Measurements from ENCODE around the gene ACTR3. TPM values are rescaled to one million over a fixed set of nuclear protein-coding genes. Genes with fewer than 3 reads are reported as not detected.
A peak's percentile ranks its signal among the peaks of the same experiment; 100 is the strongest.

ACTR3 gene
- total RNA-seq, 1 donor from 2014 or later = 117 TPM

DNA sequence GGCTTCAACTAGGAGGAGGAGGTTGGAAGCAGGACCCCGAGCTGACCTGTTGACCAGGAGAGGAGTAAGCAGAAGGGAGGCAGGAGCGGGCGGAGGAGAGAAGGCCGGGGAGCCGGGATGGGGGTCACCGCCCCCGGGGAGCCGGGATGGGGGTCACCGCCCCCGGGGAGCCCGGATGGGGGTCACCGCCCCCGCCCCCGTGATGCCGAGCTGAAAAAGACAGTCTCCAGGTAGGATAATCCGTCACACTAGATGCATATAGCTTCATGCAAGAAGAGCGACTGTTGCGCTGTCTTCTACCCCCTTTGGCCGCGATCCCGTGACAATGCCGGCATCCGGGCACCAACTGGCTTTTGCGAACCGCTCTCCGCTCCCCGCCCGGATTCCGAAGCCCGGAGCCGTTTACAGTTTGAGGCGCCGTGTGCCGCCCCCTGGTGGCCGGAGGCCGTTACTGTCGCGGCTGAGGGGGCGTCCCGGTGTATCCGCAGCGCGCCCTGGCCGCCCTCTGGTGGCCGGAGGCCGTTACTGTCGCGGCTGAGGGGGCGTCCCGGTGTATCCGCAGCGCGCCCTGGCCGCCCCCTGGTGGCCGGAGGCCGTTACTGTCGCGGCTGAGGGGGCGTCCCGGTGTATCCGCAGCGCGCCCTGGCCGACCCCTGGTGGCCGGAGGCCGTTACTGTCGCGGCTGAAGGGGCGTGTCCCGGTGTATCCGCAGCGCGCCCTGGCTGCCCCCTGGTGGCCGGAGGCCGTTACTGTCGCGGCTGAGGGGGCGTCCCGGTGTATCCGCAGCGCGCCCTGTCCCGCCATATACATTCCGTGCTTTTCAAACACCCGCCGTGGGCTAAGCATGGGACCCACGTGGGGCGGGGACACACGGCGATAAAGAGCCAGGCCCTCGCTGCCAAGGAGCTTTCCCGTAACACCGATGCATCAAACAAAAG is 89.6 kb downstream of the ACTR3 start:
- ATAC-seq (no peak), DNase-seq (no peak)
- intact Hi-C loops (cut with micrococcal nuclease) = no loop called here

DNA sequence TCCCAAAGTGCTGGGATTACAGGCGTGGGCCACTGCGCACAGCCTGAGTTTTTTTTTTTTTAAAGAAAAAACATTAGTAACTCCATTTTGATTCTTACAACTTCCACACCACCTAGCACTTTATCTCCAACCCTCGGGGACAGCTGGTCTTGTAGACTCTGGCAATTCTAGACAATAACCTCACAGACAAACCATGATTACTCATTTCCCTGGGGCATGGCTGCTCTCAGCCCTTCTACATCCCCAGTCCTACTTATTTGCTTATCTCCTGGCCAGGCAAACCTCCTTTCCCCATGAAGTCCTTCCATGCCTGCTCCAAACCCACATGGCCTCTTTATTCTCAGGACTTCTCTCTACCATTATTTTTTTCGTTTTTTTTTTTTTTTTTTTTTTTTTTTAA is 91.1 kb downstream of the ACTR3 start:
- intact Hi-C loops (cut with micrococcal nuclease) = no loop called here
- ATAC-seq (peak; percentile 93), DNase-seq (peak; percentile 34)

DNA sequence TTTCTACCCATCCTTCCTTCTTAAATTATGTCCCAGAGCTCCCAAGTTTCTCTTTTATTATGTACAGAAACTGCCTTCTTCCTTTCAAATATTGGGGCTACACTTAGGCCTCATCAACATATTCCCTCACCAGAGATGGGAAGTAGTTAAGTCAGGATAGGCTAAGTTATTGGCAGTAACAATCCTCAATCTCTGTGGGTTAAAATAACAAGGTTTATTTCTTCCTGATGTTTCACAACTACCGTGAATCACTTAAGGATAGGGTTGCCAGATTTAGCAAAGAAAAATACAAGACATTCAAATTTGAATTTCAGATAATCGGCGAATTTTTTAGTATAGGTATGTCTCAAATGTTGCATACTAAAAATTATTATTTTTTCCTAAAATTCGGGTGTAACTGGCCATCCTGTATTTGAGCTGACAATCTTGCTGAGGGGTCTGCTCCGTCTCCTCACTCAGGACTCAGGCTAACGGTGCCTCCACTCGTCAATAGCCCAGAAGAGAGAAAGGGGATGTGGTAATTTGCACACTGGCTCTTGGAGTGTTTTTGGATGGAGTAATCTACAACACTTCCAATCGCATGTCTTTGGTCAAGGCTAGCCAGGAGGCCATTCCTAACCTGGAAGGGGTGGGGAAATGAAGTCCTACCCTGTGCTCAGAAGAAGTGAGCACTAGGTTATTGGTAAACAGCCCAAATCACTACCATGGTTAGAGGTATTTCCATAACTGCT is 91.7 kb downstream of the ACTR3 start:
- intact Hi-C loops (cut with micrococcal nuclease) = no loop called here
- ATAC-seq = peak; percentile 73
- DNase-seq = no peak

DNA sequence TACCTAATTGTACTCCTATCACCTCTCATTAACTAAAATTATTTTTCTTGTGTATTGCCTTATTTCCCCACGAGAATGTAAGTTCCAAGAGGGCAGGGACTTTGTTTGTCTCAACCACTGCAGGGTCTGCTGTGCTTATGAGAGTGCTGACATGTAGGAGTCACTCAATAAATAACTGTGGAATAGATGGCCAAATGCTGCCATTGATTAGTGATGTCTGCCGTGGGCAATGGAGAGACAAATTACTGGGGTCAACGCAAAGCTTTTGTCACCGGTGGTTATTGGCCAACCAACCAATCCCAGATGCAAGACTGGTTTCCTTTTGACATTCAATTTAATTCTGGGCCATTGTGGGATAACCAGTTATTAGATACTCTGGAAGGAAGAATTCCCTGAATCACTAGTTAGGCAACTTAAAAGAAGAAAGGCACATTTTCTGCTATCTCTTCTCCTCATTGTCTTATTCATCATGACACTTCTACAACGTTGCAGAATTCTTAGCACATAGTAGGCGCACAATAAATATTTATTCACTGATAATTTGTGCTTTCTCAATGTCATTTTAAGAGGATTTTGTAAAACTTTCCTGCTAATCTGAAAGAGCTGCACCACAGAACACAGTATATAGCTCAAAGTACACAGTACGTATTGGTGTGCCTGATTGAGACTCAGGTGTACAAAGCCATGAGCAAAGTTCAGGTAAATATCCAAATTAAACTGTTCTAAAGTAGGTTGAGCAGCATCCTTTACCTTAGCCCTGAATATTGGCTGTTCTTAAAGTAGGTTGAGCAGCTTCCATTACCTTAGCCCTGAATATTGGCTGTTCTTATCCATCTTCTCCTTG is 95.9 kb downstream of the ACTR3 start:
- intact Hi-C loops (cut with micrococcal nuclease) = no loop called here
- no peak for DNase-seq
- ATAC-seq = no peak

GRCh38 chr2:113986762-113987290 is 96.9 kb downstream of the ACTR3 start:
- no peak for ATAC-seq
- no peak for DNase-seq
- intact Hi-C loops (cut with micrococcal nuclease) = no loop called here

DNA sequence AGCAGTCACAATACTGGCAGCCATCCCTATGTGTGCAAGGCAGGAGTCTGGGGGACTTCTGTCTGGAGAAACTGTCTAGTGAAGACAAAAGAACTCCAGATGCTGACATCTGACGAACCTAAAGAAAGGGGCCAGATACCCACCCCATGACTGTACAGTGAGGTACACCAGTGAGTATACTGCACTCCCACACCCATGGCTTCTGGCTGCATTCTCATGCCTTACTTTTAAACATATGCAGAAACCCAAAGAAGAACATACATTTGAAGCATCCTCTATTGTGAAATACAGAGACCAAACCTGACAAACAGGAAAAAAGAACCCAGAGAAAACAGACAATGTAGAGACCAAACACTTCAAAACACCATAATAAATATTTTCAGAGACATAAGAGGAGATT is 102.2 kb downstream of the ACTR3 start:
- no peak for ATAC-seq
- intact Hi-C loops (cut with micrococcal nuclease) = no loop called here
- no peak for DNase-seq

- ATAC-seq (no peak), DNase-seq (no peak)
- intact Hi-C loops (cut with micrococcal nuclease) = no loop called here
Observed at GRCh38 chr2:113996671-113997594, 107.0 kb downstream of the ACTR3 start.

- intact Hi-C loops (cut with micrococcal nuclease) = no loop called here
- DNase-seq = no peak
- ATAC-seq = no peak
Observed at GRCh38 chr2:114001152-114001551, 111.3 kb downstream of the ACTR3 start.

DNA sequence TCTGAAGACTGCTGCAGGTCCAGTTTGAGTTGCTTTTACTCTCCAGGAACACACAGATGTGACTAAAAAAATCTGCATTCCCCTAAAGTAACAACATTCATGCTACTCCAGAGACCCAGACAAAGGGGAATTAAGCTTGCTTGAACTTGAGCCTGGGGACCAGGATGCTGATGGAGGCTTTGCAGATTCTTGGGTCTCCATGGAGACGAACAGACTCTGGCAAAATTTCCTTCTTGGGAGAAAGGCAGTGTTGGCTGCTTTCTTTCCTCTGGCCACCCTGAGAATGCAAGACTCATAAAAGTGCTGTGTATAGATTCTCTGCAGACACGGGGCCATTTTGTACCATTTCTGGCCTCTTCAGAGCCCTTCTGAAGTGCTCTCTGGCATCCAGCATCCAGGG is 112.0 kb downstream of the ACTR3 start:
- no peak for ATAC-seq
- no peak for DNase-seq
- intact Hi-C loops (cut with micrococcal nuclease) = no loop called here

- DNase-seq = no peak
- no peak for ATAC-seq
- intact Hi-C loops (cut with micrococcal nuclease) = no loop called here
Observed at GRCh38 chr2:114005110-114005783, 115.4 kb downstream of the ACTR3 start.

GRCh38 chr2:114006460-114006859 is 116.6 kb downstream of the ACTR3 start:
- DNase-seq (no peak), ATAC-seq (no peak)
- intact Hi-C loops (cut with micrococcal nuclease) = no loop called here

DNA sequence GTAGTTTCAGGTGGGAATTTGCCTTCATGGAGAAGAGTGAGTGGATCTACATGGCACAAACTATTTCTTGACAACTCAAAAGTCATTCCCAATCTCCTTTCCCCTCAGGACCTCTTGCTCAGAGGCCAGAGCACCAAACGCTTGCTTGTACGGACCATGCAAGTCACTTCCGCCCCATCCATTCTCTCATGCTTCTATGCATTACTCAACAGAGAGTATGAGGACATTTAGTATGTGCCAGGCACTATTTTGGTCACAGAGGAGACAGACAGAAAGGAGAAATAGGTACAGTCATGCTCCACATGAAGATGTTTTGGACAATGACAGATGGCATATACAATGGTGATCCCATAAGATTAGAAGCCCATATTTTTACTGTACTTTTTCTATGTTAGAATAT is 117.5 kb downstream of the ACTR3 start:
- intact Hi-C loops (cut with micrococcal nuclease) = no loop called here
- ATAC-seq (no peak), DNase-seq (no peak)

DNA sequence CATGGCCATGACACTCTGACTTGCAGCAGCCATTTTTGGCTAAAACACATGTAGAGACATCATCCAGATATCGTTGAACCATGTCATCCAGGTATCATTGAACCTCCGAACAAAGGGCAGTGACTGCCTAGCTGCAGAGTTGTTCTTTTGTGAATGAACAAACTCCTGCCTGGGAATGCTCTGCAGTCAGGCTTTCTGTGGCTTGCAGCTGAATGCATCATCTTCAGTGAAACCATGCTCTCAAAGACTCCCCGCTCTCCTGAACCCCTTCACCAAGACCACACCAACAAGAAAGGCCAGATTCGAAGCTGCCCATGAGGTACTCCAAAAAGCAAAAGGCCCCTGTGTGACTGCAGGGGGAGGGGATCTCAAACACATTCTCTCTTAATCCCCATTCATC is 118.8 kb downstream of the ACTR3 start:
- intact Hi-C loops (cut with micrococcal nuclease) = no loop called here
- ATAC-seq = no peak
- no peak for DNase-seq

- ATAC-seq = no peak
- intact Hi-C loops (cut with micrococcal nuclease) = no loop called here
- DNase-seq = no peak
Observed at GRCh38 chr2:114009205-114009944, 119.5 kb downstream of the ACTR3 start.

- no peak for ATAC-seq
- DNase-seq = no peak
- intact Hi-C loops (cut with micrococcal nuclease) = no loop called here
Observed at GRCh38 chr2:114010001-114010400, 120.1 kb downstream of the ACTR3 start.

DNA sequence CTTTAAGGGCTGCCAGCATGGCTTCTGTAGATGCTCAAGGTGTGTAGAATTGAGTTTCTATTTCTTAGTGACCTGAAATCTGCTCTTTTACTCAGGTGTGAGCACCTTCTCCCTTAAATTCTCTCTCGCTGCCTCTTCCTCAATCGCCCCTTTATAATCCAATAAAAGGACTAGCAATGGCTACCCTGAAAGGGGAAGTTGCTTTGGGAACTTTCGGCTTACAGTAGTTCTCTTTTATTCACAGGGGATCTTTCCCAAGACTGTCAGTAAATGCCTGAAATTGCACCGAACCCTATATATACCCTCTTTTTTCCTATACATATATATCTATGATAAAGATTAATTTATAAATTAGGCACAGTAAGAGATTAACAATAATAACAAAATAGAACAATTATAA is 121.8 kb downstream of the ACTR3 start:
- DNase-seq (no peak), ATAC-seq (no peak)
- intact Hi-C loops (cut with micrococcal nuclease) = no loop called here

Data from left ventricle myocardium superior (tissue), 1 donor.